CD4-positive, alpha-beta T cell treated with Interleukin-15 for 1 hour (primary cell): ENCODE data around the gene ID3.
"Not testable (repeated sequence)": the region's sequence is repeated elsewhere in the genome, so short reads cannot be mapped to it uniquely, and the experiment has no call there.

Source experiments
- DNase-seq: peaks from one replicate; pipeline ENCODE4 v3.0.0-alpha.2; 2020

ID3 gene

GRCh38 chr1:23588749-23589548, 29.6 kb upstream of the ID3 start:
- no peak for DNase-seq

DNA sequence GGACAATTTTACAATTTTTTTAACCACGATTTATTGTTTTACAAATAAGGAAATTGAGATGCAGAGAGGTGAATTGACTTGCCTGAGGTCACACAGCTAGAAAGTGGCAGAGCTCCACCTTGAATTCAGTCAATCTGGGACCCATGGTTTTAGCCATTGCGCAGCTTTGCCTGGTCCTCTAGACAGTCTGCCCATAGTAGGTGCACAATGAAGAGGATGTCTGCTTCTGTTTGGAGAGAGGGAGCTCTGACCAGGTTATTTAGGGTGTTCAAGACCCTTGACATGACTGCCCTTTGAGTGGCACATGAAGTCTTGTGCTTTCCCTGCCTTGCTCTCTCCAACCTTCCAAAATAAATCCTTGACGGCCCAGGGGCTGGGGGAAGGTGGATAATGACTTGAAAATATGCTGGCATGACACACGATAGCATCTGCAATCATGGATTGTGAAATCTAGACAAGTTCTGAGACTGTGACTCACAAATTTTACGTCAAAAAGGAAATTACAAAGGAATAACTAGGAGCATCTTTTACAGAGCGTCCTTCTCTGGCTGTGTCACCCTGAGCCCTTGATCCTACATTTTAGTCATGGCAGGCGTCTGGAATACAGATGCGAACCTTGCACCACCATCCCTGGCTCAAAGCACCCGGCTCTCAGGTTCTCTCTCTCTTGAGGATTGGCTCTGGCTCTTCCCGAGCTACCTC, 26.2 kb upstream of the ID3 start:
- DNase-seq: no peak

DNA sequence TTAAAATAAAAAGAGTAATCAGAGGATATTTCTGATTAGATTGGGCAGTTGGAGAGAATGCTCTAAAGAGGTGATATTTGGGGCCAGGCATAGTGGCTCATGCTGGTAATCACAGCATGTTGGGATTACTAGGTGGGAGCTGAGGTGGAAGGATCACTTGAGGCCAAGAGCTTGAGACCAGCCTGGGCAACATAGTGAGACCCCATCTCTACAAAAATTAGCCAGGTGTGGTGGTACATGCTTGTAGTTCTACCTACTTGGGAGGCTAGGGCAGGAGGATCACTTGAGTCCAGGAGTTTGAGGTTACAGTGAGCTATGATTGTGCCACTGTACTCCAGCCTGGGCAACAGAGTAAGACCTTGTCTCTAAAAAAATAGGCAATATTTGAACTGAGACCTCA, 24.4 kb upstream of the ID3 start:
- not testable (repeated sequence) for DNase-seq

DNA sequence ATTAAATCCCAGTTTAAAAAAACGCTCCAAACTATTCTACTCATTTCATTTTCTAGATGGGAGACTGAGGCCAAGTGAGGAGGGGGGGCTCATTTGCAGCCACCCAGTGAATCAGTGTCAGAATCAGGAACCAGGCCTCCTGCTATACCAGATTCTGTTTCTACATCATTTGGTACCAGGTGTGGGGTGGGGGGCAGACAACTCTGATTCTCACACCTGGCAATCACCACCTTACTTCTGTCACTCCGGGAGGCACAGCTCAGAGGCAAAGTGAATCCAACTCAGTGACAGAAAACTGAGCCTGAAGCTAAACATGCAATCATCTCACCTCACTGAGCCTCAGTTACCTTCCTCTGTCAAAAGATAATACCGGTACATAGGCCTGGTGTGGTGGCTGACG, 23.5 kb upstream of the ID3 start:
- DNase-seq: no peak

DNA sequence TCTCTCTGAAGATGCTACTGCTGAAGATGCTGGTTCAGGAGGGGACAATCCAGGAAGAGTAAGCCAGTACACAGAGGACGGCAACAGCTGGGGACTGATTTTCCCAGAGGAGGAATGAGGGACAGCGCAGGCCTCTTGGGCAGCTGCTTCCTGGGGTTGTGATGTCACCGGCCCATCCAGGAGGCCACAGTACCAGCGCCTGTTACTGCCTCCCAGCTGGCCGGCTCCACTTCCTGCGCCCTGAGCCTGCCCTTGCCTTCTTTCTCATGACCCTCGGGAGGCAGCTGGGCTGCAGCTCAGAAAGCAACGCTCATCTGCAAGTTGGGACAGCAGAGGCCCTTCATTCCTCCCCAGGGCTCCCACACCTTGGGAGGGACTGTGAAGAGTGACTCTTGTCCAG, 21.9 kb upstream of the ID3 start:
- DNase-seq: no peak

GRCh38 chr1:23578997-23579363, 19.7 kb upstream of the ID3 start:
- no peak for DNase-seq

- no peak for DNase-seq
Measured at GRCh38 chr1:23578311-23578996, 19.2 kb upstream of the ID3 start.

DNA sequence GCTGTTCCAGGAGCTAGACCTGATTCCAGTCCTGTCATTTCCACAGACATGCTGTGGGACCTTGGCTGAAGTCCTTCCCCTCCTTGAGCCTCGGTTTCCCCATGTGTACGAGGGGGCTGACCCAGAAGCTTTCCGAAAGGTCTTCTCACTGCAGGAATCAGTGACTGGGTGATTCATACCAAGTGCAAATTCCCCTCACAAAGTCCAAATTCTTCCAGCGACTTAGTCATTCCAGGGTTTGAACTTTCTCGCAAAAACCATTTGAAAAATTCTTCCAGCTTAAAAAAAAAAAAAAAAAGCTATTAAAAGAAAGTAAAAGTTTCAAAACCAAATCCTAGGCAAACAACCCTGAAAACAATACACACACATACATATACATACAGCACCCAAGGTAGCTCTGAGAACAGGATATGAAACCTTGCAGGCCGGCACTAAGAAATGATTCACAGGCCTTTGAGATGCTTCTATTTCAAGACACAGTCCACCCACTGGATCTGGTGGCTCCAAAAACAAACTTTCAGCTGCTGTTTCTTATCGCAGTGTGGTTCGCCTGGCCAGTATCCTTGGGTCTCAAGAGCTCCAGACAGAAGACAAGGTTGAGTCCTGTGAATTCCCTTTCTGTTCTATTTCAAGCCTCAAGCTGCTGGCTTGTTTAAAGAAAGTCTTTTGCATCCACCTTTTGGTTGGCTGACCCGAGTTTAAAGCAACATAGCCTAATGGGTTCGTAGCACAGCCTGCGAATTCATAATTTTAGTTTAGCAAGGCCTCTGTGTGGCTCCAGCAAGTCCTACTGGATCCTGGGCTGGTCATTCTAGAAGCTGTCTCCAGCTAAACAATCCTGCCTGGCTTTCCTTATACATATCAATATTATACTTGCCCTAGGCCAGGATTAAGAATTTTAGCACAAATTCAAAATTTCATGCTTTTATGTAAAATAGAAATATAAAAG, 18.0 kb upstream of the ID3 start:
- peak; percentile 49 for DNase-seq

GRCh38 chr1:23576338-23577055, 17.2 kb upstream of the ID3 start:
- DNase-seq: no peak

DNA sequence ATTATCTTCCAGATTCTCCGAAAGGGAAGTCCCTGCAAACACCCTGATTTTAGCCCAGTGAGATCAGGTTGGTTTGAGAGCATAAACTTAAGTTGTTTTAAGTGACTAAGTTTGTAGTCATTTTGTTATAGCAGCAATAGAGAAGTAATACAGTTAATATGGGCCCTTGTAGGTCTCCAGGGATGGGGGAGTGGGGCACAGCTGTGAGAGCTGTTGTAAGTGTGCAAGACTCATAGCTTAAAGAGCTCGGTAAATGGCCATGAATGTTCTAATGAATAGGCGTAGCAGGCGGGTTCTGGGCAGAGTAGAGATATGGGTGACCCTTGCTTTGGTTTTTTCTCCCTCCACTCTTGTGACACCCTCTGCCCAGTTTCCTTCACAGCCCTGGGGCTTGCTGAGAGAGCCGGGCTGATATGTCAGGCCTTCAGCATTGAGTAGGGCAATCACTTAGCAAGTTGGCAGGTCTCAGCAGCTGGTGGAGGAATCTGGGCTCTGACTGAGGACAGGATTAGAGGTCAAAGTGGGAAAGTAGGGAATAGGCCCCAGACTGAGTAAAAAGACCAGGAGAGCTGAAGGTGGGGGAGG, 16.0 kb upstream of the ID3 start:
- no peak for DNase-seq

DNA sequence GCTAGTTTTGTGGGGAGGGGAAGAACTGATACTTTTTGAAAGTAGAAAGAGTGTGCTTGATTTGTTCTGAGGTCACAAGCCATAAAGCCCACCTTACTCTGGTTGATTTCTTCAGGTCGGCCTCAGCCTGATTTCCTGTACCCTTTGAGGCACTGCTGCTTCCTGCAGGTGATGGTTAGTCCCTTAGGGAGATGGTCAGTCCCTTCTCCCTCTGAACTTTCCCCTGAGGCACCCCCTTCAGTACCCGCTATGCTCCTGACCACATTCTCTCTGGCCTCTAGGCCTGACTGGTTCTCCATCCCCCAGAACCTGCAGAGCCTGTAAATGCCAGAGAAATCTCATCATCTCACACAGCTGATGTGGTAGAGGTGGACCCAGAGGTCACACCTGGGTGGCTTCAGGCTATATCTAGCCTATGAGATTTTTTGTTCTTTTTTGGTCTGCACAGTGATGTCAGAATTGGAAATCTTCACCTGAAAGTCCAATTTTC, 15.0 kb upstream of the ID3 start:
- DNase-seq: no peak

DNA sequence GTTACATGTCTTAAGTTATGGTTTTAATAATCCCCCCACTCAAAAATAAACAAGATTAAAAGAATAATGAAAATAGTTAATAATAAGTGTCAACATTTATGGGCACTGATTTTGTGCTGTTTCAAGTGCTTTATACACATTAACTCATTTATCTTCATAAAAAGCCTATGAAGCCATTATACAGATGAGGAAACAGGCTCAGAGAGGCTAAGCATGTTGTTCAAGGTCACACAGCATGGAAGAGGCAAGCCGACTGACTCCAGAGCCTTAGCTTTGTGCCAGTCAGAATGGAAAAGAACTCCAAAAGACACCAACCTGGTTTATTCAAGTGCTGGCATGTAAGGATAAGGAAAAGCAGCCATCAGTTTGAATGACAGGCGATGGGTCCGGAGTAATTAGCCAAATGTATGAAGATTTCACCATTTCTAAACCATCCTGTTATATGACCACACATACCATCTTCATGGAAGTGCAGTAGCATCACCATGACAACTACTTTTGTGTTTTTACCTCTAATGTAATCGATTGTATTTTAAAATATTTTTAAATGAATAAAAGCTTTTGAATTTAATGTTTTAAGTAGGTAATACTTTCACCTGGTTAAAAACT, 14.4 kb upstream of the ID3 start:
- DNase-seq: no peak

GRCh38 chr1:23571465-23571864, 12.2 kb upstream of the ID3 start:
- DNase-seq: no peak

- no peak for DNase-seq
Measured at GRCh38 chr1:23570001-23570691, 10.8 kb upstream of the ID3 start.

- no peak for DNase-seq
Measured at GRCh38 chr1:23568608-23569383, 9.5 kb upstream of the ID3 start.

DNA sequence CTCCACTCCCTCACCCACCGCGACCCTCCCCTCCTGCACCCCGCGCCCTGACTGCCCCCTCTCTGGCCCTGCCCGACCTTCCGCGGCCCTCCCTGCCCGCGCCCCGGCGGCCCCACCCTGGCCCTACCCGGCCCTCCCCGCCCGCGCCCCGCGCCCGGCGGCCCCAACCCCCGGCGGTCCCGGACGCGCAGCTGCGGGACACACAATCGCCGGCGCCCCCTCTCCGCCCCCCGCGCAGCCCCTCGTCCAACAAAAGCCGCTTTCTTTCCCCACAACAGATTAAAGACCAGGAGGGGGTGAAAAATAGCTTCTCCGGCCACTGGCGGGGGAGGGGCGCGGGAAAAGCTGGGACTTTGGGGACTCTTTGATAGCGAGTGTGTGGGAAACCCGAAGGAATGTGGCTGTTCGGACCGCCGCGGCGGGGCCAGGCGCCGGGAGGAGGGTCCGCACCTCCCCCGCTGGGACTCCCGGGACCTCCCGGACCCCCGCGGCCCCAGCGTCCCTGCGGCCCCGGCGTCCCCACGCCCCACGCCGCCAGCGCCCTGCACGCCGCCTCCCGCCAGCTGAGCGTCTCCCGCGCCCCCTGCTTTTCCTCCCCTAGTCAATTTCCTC, 8.8 kb upstream of the ID3 start:
- DNase-seq: no peak

DNA sequence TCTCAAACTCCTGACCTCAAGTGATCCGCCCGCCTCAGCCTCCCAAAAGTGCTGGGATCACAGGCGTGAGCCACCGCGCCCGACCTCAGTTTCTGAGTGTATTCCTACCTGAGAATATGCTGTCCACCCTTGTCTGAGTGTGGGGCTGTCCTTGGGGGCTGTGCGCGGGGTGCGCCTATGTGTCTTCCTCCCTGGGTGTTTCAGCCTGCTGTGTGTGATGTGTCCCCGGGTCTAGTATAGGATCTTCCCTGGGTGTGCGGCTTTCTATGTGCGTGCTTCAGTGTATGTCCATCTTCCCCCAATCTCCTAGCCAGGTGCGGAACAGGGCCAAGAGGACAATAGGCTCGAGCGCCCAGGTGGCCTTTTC, 8.3 kb upstream of the ID3 start:
- no peak for DNase-seq

DNA sequence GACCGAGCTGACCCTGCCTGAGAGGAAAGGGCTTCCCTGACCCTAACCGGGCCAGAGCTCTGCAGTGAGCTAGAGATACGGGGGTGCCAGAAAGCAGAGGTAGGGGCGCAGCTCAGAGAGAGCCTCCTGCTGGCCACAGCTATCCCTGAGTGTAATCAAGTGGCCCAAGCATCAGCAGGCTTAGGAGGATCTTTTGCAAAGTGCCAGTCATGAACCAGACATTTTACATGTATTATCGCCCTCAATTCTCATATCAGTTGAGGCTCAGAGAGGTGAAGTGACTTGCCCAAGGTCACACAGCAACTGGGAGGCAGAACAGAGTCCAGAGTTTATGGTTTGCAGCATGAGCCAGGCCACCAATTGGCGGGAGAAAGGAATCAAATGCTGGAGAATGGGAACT, 7.0 kb upstream of the ID3 start:
- DNase-seq: no peak

DNA sequence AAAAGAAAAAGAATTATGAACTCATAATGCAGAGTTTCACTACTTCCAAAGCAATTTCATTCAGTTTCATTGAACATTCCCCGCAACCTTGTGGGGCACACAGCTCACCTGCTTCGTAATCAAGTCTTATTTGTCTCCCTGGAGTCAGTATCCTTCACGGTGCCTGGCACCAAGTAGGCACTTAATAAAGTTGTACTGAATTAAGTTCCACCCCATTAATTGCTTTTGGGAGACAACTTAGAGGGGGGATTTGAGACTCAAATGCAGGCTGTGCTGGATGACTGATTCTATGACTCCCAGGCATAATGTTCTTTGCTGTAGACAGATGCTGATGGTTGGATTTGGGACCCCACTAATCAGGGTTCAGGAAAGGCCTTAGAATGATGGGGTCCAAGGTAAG, 6.5 kb upstream of the ID3 start:
- no peak for DNase-seq
